GM12872 (cell line): ENCODE results near the gene TRIM71.

Experiments
- CTCF ChIP-seq: IDR thresholded peaks from 3 replicates; pipeline ENCODE4 v1.5.1; 2011; ENCODE audit warnings: low read depth, mild to moderate bottlenecking, low read length, moderate library complexity; ENCODE audit not compliant: insufficient read depth

The TRIM71 gene

GRCh38 chr3:32897981-32898623, 80.3 kb downstream of the TRIM71 start:
- peak; percentile 7; the same call in 1 of the 3 replicates for TF ChIP-seq CTCF

- no peak for TF ChIP-seq CTCF
Observed at GRCh38 chr3:32899265-32899664, 81.5 kb downstream of the TRIM71 start.

GRCh38 chr3:32901005-32901932, 83.5 kb downstream of the TRIM71 start:
- no peak for TF ChIP-seq CTCF

- TF ChIP-seq CTCF, result no peak
Observed at GRCh38 chr3:32903953-32904352, 86.2 kb downstream of the TRIM71 start.

GRCh38 chr3:32909999-32910398, 92.2 kb downstream of the TRIM71 start:
- no peak for TF ChIP-seq CTCF

GRCh38 chr3:32910954-32911353, 93.2 kb downstream of the TRIM71 start:
- TF ChIP-seq CTCF, result no peak

GRCh38 chr3:32912046-32912445, 94.2 kb downstream of the TRIM71 start:
- TF ChIP-seq CTCF, result no peak
